Fibroblast of lung (primary cell): ENCODE measurements around the gene KYAT1.

ENCODE experiments used
- CTCF ChIP-seq, 2 donors: IDR thresholded peaks in 1 of 2; conservative IDR thresholded peaks in 1 of 2; 1 replicate in 1 of 2; 2 replicates in 1 of 2; pipeline ENCODE4 v1.5.1; 2011 to 2012; ENCODE audit warnings: low read length in 2 of 2, control low read depth in 1 of 2, inconsistent platforms in 1 of 2, low read depth in 1 of 2, mild to moderate bottlenecking in 1 of 2
- EZH2 ChIP-seq: IDR thresholded peaks from 2 replicates; pipeline ENCODE4 v1.5.1; 2012; ENCODE audit warnings: low read length, control low read depth, mild to moderate bottlenecking; ENCODE audit errors: missing control alignments

DNA sequence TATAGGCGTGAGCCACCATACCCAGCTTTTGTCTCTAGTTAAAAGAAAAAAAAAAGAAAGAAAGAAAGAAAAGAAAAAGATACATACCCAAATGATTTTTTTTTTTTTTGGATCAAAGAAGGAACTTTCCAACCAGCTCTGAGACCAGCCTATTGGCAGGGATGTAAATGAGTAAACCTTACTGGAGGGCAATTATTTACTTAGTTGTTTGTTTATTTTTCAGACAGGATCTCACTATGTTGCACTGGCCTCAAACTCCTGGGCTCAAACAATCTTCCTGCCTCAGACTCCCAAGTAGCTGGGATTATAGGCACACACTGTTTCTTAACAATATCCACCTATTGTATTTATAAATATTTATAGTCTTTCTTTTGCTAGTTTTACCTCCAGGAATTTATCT, 41.2 kb downstream of the KYAT1 start:
- no peak for TF ChIP-seq CTCF (conservative IDR thresholded peaks at IDR 0.05 in 1 of 2, IDR thresholded peaks at IDR 0.05 in 1 of 2; ENCODE audit: low read depth in 1 of 2, low read length in 2 of 2)
- no peak for TF ChIP-seq EZH2
